NCI-H510A (cell line): ENCODE results near the gene NOTCH1.

Experiments
- DNase-seq: peaks from one replicate; lab custom pipeline; 2025; lab: John Stamatoyannopoulos, UW

The NOTCH1 gene

DNA sequence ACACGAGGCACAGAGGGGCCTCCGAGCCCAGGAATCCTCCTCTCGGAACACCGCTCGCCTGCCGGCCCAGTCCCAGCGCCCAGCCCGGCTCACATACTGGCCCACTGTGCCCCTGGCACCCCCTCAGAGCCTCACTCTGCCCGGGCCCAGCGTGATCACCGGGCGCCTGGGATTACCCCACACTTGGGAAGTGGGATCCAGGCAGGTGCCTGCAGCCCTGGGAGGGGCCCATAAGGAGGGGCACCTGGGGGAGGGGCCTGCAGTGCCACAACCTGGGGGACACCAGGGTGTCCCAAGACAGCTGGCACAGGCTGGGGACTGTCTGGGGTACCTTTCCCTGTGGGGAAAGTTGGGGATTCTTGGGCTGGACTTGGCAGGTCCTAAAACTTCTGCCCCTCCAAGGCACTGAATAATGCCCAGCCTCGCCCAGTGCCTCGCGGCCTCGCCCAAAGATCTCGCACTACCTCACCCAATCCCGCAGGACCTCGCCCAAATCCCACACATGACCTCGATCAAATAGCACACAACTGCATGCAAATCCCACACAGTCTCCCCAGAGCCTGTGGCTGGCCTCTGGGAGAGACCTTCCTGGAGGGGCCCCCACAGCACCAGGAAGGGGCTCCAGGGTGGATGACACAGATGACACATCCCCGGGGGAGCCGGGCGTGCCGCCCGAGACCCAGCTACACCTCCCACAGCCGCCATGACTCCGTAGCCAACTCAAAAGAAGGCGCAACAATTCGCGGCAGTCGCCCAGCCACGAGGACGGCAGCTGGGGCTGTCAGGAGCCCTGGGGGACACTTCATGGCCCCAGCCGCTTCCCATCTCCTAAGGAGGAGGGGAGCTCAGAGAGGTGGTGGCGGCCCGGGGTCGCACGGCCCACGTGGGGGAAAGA, 13.7 kb downstream of the NOTCH1 start:
- DNase-seq, result no peak

DNA sequence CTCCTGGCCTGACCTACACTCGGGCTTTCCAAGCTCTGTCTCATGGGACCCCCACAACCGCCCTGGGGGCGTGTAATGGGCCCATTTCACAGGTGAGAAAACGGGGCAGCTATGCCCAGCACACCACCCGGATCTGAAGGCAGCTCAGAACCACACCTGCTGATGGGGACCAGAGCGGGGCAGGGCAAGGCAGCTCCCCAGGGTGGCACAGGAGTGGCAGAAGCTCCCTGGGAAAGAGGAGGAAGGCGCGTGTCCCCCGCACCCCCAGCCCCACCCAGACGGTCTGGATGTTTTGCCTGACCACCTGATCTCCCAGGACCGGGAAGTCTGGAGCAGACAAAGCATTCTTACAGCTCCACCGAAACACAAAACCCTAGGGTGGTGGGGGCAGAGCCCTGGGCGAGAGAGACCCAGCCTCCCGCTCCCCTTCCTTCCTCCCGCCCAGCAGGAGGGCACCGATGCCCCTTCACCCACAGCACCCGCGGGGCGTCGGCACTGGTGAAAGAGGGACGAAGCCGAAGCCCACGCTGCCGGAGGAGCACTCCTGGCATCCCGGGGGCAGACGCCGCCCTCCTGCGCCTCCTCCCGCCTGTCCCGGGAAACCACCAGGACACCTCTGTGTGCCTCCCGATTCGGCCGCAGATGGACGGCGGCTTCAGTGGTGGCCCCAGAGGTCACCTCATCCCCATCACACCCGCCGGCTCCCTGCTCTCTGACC, 14.5 kb downstream of the NOTCH1 start:
- DNase-seq, result no peak

DNA sequence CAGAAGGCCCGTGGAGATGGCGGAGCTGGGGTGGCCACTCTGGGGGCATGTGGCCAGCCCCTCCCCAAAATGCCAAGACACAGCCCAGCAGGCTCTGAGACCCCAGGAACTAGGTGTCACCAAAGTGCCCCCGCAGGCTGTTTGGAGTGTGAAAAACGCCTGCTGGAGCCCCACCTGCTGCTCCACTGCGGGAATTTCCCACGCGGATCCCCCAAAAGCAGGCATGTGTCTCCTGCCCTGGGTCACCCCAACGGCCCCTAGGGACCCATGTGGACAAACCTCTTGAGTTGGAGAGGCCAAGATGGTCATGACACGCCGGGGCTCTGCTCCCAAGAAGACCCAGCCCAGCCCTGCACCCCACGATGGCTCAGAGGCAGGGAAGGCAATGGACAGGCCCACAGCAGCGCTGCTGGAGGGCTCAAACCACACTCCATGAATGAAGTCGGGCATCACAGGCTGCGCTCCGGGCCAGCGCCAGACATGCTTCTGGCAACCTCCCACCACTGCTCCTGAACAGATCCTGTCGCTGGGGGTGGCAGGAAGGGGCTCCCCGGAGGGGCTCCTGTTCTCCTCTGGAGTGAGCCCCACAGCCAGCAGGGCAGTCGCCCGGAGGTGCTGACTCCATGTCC, 15.3 kb downstream of the NOTCH1 start:
- no peak for DNase-seq

DNA sequence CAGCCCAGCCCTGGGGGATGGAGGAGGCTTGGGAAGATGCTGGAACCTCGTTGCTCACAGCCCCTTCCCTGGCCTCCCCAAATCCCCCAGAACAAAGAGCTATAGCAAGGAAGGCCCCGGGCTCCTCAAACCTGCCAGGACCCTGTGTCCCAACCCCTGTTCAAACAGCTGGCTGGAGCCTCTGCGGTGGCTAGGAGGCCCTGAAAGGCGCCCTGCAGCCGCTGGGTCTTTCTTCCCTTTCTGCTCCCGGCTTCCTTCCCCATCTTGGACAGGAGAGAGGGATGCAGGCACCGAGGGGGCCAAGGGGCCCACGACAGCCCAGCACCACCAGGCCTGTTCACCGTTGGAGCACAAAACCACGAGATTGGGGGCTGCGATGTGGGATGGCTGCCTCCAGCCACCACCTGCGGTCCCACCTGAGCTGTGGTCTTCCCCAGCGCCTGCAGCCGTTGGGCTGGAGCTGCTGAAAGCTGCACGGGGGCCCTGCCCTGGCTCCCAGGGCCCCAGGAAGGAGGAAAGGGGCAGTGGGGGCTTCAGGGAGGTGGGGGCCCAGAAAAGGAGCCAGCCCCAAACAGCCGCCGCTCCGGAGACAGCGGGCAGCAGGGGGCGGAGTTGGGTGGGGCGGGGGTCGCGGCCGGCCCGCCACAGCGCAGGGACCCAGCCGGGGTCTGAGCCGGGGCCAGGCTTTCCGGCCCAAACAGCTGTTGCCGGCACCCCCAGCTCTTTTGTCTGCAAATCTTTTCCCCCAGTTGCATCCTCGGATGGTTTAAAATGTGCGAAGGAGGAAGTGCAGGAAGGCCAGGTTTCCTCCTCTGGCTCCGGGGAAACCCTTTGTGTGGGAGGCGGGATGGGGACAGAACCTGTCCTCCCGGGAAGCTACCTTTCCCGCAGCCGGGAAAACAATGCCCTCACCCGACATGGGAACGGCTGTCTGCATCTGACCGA, 16.1 kb downstream of the NOTCH1 start:
- DNase-seq, result no peak

DNA sequence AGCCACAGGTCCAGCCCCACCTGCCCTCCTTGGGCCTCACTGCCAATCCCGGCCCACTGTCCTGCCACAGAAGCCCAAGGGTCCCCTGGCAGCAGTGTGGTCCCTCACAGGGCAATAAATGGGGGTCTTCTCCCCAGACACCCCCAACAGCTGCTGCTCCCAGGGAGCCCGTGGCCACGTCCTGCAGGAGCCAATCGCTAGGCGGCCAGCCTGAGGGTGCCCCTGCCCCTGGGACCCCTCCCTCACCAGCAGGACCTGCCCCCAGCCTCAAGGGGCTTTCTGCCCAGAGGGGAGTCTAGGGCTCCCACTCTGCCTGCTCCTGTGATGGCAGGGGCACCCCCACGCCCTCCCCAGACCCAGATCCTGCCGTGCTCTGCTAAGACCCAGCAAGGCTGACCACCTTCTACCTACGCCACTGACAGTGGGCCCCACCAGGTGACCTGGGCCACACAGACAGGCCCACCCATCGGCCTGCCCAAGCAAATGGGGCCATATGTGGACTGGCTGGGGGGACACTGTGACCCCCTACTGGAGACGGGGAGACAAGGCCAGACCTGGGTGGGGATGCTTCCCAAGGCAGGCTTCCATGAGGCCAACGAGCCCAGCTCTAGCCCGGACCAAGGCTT, 17.0 kb downstream of the NOTCH1 start:
- no peak for DNase-seq

DNA sequence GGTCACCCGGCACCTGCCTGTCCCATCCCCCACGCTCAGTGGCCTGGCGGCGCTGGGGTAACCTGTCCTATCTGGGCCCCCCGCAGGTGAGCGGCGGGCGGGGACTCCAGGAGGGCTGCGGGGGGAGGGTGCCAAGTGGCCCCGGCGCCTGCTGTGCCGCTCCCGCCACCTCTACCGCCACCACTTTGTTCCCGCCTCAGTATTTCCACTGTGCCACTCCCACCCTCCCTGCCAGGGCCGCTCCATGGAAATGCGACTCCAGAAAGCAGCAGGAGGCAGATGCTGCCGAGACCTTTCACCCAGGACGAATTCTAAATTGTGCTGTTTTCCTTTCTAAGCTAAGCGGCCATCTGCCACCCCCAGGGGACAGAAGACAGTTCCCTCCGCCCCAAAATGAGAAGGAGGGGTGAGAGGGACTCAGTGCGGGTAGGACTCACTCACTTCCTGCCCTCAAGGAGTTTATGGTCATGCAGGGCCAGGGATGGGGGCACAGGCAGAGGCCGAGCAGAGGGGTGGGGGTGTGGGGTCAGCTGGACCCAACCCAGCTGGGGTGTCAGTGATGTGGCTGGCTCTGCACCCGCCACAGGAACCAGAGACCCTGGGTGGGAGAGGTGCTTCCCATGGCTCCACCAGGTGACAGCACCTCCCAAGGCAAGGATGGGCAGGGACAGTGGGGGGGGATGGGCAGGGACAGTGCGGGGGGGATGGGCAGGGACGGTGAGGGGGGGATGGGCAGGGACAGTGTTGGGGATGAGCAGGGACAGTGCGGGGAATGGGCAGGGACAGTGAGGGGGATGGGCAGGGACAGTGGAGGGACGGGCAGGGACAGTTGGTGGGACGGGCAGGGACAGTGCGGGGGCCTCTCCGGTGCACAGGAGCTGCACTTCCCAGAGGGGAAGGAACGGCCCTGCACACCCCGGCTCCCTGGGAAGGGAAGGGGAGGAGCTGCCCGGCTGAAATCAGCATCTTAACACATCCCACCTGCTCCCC, 17.8 kb downstream of the NOTCH1 start:
- DNase-seq, result peak; percentile 51

DNA sequence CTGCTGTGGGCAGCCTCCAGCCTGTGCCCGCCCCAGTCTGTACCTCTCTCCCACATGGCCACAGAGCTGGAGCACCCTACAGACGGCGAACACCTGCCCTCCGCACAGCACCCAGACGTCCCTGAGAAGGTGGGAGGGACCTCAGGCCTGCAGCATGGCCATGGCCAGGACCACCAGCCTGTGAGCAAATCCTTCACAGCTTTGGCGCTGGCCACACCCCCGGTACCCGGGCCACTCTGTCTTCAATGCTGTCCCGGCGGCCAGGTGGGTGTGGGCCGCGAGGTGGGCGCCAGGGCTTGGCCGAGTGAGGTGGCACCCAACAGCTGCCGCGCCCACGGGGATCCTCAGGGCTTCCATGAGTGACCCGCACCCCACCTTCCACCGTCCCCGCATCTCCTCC, 18.7 kb downstream of the NOTCH1 start:
- no peak for DNase-seq

DNA sequence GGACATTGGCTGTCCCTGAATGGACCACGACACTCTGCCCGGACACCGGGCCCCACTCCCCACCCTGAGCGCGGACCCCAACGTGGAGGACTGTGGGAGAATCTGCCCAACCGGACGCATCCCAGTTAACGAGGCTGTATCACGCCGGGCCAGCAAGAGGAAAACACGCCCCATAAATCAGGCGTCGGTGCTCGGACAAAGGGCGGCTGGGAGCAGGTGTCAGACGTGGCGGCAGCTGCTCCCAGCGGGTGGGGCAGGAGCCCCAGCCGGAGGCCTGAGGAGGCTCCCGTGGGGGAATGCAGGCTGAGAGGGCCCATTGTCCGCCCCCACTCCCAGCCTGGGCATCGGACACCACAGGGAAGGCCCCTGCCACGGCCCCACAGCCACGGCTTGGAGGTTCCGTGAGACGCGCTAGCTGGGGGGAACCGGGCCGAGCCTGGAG, 19.2 kb downstream of the NOTCH1 start:
- peak; percentile 51 for DNase-seq

DNA sequence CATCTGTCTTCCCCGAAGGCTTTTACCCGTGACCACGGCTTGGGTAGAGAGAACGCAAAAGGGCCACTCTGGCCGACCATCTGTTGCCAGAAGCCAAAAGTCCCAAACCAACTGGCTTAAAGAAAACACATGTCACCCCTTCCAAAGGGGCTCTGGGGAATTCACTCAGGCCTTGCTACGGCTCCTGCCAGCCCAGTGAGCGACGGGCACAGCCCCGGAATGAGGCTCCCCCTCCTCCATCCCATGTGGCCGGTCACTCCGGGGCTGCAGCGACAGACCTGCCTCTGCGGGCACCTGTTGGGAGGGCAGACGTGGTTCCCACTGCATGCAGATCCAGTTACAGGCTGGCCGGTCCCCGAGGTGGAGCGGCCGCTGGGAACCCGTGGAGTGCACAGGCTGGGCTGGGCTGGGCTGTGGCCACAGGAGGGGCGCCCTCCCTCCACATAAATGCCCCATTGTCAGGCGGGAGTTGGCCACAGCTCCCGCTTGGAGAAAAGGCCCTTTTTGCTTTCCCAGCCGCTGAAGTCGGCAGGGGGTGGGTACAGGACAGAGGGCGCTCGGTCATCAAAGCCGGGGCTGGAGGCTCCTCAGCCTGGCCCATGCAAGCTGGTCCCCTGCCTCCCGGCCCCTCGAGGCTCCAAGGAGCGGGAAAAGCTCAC, 19.9 kb downstream of the NOTCH1 start:
- no peak for DNase-seq

DNA sequence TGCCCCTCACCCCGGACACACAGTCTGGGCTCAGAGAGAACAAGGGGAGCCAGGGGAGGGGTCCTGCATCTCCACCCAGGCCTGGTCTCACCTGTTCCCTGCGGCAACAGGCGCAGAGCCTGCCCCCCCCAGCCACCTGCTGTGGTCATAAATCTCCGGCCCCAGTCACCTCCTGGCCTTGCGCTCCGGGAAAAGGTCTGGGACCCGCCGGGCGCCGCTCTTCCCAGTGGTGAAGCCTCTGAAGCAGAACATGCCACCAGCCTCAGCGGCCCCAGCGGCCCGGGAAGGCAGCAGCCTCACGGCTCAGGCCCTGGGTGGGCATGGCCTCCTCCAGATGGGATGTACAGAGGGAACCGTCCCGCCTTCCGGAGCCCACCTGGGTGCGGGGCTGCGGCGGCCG, 20.6 kb downstream of the NOTCH1 start:
- DNase-seq, result no peak

DNA sequence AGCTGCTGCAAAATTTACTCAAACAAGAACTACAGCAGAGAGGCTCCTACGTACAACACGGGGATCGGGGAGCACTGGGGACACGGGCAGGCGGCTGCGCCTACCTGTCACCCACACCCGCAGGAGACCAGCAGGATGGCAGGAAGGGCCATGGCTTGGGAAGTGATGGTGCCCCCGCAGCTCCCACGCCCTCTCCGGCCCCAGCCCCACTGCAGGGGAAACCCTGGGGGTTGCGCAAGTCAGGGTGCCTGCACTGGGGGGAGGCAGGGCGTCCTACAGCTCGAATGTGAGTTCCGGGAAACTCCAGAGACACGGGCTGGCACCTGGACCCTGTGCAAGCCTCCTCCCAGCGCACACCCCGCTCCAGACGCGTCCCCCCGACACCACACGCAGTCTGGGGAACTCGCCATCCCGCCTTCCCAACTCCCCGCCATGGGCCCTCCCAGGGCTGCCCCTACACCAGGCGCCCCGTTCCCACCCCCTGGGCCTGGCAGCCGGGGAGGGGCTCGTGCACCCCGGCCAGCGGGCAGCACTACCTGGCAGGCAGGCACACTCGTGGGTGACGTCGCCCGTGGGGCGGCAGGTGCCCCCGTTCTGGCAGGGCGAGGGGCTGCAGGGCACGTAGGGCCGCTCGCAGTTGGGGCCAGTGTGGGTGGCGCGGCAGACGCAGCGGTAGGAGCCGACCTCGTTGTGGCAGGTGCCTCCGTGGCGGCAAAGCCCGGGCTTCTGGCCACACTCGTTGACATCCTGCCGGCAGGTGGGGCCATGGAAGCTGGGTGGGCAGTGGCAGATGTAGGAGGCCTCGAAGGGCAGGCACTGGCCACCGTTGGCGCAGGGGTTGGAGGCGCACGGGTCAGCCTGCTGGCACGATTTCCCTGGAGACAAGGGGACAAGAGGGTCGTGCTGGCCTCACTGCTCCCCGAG, 23.3 kb downstream of the NOTCH1 start:
- no peak for DNase-seq

DNA sequence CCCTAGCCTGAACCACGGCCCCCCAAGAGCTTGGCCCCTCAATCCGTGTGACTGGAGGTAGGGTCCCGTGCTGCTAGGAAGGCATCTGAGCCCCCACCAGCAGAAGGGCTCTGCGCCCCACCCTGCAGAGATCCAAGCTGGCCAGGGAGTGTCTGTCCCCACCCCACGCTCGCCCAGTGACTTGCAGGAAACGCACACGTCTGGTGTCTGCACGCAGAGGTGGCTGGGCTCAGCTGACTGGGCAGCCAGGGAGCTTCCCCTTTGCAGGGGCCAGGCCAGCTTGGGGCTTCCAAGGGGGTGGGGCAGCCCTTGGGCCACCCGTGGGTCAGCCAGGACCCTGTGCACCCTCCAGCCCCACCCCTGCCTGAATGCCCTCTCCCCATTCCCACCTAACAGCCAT, 24.3 kb downstream of the NOTCH1 start:
- DNase-seq, result no peak

DNA sequence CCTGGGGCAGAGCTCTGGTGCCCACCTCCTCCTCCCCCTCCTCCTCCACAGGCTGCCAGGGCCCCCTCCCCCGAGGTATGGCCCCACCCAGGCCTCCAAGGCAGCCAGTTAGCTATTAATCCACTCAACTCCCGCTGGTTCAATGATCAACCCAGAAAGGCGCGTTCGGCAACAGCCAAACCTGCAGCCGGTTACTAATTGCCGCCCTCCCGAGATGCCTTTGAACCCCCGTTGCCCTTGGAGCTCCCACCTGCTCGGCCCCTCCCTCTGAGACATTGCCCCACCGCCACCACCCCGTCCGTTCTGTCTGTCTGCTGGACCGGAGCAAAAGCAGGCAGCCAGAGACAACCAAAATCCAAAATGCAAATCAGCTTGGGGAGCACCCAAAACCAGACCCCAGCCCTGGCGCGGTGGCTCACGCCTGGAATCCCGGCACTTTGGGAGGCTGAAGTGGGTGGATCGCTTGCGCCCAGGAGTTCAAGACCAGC, 25.8 kb downstream of the NOTCH1 start:
- DNase-seq, result no peak

DNA sequence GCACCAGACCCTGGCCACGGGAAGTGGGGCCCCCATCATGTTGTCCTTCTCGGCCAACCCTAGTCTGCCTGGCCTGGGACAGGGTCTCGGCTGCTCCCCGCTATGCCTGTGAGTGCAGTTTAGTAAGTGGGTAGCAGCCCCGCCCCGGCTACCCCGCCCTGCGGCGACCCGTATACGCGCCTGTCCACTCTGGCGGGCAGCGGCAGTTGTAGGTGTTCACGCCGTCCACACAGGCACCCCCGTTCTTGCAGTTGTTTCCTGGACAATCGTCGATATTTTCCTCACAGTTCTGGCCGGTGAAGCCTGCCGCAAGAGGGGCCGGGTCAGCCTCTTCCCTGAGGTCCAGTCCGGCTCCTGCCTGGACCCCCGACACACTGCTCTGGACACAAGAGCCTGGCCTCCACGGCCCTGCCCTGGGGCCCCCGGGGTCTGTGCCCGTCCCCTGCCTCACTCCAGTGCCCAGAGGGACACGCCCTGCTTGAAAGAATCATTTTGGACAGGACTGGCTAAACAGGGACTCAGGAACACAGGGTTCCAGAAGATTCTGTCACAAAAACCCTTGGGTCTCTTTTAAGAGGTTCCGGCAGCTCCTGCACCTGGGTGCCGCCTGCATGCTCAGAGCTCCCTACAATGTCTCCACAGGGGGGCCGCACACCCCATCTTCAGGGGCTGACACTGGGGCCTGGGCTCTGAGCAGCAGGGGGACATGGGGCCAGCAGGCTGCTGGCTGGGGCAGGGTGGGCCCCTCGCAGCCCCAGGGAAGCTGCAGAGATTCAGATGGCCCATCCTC, 26.4 kb downstream of the NOTCH1 start:
- DNase-seq, result no peak

DNA sequence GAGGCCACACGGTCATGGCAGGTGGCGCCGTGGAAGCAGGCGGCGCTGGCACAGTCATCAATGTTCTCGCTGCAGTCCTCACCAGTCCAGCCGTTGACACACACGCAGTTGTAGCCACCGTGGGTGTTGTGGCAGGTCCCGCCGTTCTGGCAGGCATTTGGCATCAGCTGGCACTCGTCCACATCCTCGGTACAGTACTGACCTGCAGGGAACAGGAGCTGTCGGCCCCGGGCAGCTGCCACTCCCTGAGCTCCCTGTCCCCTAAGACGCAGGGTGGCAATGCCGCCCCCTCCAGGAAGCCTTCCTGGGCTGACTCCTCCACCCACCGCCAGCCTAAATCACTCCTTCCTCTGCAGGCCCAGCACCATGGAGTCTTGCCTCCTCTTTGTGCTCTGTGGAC, 27.2 kb downstream of the NOTCH1 start:
- DNase-seq, result no peak

DNA sequence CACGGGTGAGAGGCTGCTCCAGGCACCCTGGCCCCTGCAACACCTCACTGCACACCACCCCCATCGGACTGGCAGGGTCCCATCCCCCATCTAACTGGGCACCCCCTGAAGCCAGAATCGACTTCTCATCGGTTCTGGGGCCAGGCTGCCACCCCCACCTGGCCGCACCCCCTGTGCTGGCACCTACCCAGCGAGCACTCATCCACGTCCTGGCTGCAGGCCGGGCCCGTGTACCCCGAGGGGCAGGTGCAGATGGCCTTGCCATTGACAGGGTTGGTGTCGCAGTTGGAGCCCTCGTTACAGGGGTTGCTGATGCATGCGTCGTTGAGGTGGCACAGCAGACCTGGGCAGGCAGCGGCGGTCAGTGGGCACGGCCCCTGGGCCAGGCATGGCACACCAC, 27.9 kb downstream of the NOTCH1 start:
- no peak for DNase-seq

DNA sequence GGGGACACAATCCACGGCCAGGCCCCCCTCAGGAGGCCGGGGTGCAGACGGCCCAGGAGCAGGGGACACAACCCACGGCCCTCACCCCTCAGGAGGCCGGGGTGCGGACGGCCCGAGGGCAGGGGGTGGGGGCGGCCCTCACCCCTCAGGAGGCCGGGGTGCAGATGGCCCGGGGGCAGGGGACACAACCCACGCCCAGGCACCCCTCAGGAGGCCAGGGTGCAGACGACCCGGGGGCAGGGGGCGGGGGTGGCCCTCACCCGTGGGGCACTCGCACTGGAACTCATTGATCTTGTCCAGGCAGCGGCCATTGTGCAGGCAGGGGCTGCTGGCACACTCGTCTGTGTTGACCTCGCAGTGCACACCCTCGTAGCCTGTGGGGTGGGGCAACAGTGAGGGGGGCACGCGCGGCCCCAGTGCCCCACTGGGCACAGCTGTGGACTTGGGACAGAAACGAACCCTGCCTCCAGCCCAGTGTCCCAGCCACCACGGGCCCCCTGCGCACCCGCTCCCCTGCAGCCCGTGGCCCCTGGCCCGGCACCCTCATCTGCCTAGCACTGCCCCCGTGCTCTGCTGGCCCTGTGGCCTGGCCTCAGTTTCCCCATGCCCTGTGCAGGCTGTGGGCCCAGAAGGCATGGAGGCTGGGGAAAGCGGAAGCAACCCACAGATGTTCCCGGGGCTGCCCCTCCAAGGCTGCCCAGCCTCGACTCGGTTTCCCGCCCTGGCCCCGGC, 28.7 kb downstream of the NOTCH1 start:
- no peak for DNase-seq
